Endometrial microvascular endothelial cells (primary cell): ENCODE data around the gene TLCD5. TPM values are rescaled to one million over a fixed set of nuclear protein-coding genes. Genes with fewer than 3 reads are reported as not detected.

Experiments used
- in situ Hi-C: cut with HindIII; loops from 2 replicates; pipeline ENCODE4 v1.10.0; 2017; ENCODE audit warnings: low sequenced_read_pairs, low pct_unique_long_range_greater_than_20kb; ENCODE audit errors: inconsistent ontology term
- total RNA-seq: library from RNA; depleted of rRNA; stranded (reverse); fragments of >200 nt; gene quantifications from one replicate; pipeline ENCODE4 v1.2.3, GENCODE V29; 2015; ENCODE audit errors: inconsistent ontology term

Gene TLCD5
- total RNA-seq, 1 donor from 2014 or later, result 14.6 TPM

DNA sequence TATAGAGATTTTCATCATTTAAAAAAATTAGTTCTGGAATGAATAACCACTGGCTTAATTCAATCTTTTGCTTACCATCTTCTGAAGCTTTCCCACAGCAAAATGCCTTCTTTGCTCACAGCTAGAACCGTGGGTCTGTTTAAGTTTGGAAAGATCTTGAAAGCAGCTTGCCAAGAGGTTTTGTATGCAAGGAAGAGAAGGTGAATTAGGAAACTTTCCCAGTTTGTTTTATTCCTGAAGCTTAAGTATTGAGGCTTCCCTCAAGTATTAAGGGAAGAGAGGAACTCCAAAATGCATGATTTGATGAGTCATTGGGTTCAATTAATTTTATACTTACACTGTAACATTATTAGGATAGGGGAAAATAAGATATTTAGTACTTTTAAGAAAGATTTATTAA lies 9.2 kb downstream of the TLCD5 start:
- in situ Hi-C loops, result loop anchor here (25.0 kb wide), 1 partner anchor 153 kb away; no protein-coding TSS in a partner anchor

DNA sequence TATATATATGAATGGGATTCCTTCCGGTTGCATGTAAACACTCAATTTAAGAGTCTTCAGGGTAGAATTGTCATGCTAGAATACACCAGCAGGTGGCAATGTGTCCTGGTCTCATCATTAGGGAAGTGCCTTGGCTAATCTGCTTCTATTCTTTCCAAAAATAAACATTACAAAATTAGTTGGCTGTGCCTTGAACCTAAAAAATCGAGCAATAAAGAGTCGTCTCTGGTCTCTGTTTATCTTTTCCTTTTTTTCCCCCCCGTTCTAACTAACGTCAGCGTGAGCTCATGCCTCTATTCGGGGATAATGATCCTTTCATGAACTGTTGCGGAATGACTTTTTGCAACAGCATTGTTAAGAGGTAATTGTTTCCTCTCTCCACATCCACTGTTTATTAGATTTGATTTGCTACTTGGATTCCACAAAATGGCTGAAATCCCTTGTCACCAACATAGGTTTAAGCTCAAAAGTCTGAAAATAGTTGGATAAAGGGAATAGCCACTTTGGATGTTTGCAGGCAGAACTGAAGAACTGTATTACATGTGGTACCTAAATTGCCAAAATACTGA lies 9.9 kb downstream of the TLCD5 start:
- in situ Hi-C loops, result loop anchor here (25.0 kb wide), 1 partner anchor 152 kb away; no protein-coding TSS in a partner anchor

DNA sequence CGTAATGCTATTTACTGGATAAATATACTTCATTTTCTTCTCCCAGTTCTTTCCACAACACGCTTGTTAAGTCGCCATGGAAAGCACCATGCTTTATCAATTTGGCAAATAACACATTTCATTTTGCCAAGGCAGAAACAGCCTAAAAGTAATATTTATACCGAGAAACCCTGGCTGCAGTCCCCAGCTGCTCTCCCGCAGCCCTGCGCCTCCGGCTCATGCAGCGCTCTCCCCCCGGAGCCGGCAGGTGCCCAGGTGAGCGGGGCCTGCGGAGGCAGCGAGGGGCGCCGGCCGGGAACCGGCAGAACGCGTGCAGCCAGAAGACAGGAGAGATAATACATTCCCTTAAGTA lies 10.4 kb downstream of the TLCD5 start:
- in situ Hi-C loops, result loop anchor here (25.0 kb wide), 1 partner anchor 152 kb away; no protein-coding TSS in a partner anchor

DNA sequence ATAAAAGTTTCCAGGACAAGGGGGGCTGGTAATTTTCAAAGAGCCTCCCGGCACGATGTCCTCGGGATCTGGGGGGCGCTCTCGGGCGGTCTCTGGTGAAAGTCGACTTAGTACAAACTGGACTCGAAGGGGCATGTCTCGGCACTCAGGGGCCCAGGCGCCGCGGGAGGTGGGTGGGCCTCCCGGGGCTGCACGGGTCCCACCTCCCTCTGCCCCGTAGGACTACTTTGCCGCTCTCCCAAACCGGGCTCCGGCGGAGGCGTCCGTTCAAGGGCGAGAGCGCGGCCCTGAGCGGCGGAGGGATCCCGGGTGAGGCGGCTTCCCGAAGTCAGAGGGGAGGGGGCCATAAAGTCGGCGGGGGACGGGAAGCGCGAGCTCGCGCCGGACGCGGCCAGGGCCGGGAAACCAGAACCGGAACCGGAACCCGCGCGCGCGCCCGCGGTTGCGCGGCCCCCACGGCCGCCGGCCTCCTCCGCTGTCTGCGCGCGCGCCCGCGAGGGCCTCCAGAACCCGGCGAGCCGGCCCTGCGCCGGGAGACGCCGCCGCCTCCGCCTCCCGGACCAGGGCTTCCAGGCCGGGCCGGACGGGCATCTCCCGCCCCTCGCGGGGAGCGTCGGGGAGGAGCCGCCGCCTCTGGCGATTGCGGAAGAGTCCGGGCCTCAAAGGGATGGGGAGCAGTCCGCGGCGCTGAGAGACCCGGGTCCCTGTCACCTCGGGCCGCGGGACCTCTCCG lies 11.0 kb downstream of the TLCD5 start, which contains the start of gene ARHGEF12:
TSS of gene ARHGEF12 (plus strand) at position 506 of the 733 bp plus-strand sequence. CDS start 831 bp downstream, outside the sequence.
- in situ Hi-C loops, result loop anchor here (25.0 kb wide), 1 partner anchor 151 kb away; no protein-coding TSS in a partner anchor

DNA sequence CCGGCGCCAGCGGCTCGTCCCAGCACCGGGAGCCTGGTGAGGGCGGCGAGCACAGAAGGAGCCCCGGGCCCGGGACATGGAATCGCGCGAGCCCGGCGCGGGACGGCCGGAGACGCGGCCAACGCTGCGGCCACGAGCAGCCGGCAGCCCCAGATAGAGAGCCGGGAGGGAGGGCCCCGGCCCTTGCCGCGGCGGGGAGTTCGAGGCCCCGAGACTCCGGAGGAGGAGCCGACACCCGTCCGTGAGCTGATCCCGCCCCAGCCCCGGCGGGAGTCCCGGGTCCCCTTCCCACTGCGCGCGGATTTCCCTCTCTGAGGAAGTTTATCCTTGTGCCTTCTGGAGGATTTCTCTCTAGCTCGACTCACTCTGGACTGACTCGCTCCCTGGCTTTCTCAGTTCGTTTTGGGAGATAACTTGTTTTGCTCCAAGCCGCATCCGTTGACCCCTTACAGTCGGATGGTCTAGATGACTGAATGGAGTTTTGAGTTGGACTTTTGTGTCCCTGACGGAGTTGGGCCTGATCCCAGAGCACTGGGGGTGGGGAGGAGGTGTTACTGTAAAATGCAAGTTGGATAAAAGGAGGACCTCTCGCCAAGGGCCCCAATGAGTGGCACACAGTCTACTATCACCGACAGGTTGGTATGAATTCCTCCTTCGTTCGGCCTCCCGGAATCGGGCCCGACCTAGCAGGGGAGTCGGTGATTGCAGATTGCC lies 11.7 kb downstream of the TLCD5 start:
- in situ Hi-C loops, result loop anchor here (25.0 kb wide), 1 partner anchor 151 kb away; no protein-coding TSS in a partner anchor

DNA sequence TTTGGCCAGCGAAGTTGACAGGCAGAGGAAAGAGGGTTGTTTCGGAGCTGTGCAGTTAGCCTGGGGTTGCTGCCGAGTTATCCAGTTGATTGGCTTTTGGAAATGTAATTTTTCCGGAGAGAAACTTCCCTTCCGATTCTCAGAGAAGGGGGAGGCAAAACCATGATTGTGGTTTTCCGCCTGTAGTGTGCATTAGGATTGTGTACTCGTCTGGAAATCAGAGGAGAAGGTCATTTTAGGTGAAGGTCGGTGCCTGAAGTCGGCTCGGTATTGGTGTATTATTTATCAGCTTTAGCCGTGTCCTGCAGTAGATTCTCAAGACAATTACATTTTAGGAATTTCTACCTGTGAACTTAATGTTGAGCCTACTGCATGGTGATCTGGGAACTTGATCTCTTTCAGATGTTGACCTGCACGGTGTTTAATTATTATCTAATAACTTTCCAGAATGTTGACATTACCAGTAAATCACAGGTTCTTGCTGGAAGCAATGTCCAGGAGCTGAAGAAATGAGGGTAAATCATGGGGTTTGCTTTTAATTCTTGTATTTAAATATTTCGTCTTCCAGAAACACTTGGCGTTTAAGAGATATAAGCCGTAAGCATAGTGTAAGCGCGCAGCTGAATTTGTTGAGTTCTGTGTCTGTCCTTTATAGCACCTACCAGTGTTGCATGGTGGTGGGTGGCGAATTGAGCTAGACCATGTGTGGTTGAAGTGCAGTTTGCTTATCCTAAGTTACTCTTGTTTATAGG lies 12.4 kb downstream of the TLCD5 start:
- in situ Hi-C loops, result loop anchor here (25.0 kb wide), 1 partner anchor 150 kb away; no protein-coding TSS in a partner anchor

DNA sequence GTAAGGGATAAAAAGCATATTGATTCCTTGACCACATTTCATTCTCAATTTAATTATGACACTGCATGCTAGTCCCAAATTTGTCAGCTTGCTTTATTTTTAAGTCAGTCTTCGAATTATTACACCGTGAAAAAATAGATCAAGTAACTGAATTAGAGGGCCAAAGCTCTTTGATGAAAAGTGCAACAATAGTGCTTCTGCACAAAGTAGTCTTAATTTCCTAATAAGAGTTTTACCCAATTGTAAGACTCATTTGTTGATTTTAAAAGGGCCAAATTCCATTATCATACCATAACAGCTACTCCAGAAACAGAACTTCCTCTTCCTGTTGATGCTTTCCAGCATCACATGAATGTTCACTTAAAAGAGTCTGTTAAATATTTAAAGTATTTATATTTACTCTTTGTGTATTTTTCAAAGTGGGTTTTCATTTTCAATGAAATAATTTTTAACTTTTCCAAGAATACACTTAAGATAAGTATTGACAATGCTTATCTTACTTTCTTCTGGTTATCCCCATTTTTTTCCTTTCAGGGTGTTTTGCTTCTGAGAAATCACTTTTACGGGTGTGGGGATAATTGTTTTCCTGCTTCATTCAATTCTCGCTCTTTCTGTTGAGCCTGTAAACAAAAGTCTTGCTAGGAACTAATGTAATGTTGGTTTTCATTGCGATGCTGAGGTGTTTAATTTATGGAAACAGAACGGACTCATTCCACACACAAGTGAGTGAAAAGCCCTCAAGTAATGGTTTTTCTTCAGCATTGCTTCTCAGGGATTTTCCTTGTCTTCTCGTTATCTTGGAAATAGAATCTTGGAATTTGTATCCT lies 13.2 kb downstream of the TLCD5 start:
- in situ Hi-C loops, result loop anchor here (25.0 kb wide), 1 partner anchor 149 kb away; no protein-coding TSS in a partner anchor

DNA sequence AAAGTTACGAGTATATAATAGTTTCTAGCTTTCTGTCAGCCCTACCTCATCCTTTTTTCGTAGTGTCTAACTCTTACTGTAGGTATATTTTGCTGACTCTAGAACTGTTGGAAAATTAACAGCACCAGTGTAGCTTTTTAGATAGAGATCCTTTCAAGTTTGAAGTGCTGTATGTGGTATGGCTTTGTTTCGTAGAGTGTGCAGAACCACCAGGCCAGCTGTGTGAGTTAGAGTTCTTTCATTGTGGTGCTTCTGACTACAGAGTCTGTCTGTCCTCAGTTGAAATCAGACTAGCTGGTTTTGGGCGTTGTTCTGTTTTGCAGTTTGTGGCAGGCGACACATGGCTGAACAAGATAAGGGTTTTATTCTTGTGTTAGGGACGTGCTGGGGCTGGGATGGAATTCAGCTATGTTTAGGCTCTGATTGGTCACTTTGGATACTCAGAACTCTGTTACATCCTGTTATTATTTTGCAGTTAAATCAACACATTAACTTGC lies 14.3 kb downstream of the TLCD5 start:
- in situ Hi-C loops, result loop anchor here (25.0 kb wide), 1 partner anchor 148 kb away; no protein-coding TSS in a partner anchor

DNA sequence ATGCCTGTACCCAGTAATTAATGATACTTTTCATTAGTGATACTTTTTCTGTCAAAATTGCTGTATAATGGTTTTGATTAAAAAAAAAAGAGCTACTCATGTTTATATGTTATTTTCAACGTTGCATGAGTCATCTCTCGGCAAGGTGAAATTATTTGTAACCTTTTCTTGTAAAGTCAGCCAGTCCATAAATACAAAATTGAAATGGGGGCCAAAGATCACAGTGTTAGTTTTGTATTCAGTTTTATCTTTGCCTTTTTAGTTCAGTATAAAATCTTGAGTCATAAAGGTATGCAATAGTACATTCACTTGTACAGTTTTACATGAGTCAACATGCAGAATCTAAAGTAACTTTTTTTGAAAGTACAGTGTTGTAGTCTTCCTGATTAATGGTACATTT lies 15.4 kb downstream of the TLCD5 start:
- in situ Hi-C loops, result loop anchor here (25.0 kb wide), 1 partner anchor 147 kb away; no protein-coding TSS in a partner anchor

DNA sequence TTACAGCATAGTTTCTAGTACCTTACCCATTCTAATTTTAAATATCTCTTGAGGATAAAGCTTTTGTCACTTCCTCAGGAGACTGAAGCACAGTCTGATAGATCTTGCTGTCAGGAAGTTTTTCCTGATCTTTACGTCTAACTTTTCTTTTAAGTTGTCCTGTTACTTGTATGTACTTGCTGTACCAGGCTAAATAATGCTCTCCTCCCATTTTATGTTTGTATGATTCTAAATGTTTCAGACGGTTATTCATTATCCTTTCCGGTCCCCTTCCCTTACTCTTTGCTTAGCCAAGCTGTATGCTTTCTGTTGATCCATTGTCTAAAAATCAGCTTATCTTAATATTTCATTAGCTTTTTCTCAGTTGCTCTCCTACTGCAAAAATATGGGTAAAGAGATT lies 17.1 kb downstream of the TLCD5 start:
- in situ Hi-C loops, result loop anchor here (25.0 kb wide), 1 partner anchor 145 kb away; no protein-coding TSS in a partner anchor

DNA sequence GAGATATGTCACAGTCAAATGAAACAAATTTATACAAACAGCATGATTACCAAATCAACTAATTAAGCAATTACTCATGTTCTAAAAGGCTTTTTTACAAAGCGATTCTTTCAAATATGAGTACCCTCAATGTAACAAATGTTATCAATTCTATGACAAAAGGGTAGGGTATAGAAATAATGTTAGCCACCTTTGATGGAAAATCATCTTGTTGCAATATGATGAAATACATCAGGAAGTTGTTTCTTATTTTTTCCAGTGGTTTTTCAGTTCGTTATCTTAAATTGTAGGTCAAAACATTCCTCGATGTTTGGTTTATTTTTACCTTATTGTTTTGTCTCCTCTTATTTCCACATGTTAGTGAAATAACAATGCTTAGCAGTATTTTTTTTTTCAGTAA lies 17.6 kb downstream of the TLCD5 start:
- in situ Hi-C loops, result loop anchor here (25.0 kb wide), 1 partner anchor 145 kb away; no protein-coding TSS in a partner anchor

DNA sequence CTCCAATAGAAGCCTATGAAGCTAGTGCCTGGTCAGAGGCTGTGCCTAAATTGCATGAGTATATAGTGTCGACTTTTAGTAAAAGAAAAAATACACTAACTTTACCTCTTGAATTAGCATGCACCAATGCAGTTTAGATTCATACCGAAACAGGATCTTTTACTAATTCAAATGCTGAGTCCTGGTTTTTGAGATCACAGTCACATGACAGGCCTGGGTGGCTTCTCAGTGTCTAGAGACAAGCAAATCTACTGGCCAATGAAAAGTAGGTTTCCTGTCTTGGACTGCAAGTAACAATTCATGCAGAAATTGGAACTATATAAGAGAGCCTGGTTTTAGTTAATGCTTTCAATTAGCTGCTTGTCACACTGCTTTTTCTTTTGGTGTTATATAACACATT lies 18.3 kb downstream of the TLCD5 start:
- in situ Hi-C loops, result loop anchor here (25.0 kb wide), 1 partner anchor 144 kb away; no protein-coding TSS in a partner anchor

DNA sequence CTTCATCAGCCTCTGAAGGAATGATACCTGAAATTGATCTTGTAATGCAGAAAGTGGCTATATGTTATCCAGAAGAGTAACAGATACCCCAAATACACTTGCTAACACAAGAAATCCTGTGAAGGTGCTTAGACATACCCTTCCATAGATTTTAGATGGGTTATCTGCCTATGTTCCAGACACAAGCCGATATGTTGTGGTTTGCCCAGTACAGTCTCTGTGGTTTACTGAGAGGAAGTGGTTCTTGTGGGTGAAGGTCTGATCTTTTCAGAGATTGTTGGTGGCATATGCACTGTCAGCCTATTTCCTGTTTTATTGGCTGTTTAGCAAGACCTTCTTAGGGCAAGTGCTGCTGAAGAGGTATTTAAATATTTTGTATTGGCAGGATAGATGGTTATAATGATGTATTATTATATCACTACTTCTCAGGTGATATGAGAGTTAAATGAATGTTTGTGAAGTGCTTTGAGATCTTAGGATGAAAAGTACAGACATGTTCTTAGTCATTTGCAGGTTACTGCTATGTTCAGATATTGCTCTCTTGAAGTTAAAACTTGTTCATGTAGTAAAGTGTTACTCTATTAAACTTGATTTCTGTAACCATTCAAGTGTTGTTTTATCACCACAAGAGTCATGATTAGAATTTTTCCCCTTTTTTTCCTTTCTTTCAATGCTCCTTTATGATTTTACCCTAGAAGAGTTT lies 19.4 kb downstream of the TLCD5 start:
- in situ Hi-C loops, result loop anchor here (25.0 kb wide), 1 partner anchor 143 kb away; no protein-coding TSS in a partner anchor

DNA sequence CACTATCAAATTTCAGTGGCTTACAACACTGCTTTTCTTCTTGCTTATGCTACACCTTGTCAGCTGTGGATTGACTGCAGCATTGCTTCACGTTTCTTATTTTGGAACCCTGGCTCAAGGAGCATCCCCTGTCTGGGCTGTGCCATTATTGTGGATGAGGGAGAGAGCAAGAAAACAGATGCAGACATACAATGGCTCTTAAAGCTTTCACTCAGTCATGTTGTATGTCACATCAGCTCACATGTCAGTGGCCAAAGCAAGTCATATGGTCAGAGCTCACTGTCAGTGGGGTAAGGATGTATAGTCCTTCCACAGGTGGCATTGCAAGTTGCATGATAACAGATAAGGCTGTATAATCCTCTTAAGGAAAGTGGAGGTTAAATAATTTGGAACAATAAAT lies 21.1 kb downstream of the TLCD5 start:
- in situ Hi-C loops, result loop anchor here (25.0 kb wide), 1 partner anchor 141 kb away; no protein-coding TSS in a partner anchor

DNA sequence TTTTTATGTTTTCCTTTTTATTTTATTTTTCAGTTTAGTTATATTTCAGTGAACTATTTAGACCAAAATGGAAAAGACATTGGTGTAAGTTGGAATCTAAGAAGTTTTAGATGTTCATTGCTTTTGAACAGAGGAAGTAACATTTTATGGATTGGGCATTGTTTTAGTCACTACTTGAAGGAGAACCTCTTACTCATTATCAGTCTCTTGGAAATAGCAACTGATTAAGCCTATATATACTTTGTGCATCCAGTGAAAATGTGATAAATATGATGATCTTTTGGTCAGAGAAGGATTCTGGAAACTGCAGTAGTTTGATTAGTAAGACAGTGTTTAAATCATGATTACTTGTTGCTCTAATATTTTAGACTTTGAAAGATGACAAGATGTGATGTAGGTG lies 25.5 kb downstream of the TLCD5 start:
- in situ Hi-C loops, result no loop called here

DNA sequence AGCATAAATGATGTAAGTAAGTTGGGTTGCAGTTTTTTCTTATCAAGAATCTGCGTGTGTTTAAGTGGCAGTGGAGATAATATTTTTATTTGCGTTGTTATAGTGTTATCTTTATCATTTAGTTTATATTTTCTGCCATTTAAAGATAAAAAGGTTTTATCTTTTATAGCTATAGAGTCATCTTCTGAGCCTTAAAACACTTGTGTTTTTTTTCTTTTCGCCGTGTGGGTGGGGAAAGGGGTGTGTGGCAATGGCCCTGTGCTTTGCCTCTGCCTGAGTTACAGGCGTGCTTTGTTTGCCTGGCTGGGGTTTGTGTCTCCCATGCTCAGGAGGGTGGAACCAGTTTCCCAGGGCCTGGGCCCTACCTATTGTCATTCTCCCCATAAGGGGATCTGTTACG lies 27.3 kb downstream of the TLCD5 start:
- in situ Hi-C loops, result no loop called here

DNA sequence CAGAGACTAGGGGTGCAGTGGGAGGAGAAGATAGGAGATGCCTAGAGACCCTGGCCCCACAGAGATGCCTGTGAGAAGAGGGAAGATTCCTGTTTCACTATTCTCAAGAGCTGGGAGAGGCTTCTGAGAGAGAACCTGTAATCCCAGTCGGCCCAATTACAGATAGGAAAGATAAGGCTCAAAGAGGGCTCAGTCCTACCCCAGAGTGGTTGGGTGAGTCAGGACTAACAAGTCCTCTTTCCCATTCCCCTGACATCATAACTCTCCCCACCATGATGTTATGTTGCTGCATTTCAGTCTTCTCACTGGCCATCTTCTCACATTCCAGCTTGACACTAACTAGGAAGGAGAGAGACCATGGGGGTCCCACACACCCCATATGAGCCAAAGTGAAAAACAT lies 29.0 kb downstream of the TLCD5 start:
- in situ Hi-C loops, result no loop called here
